Activated CD4-positive, alpha-beta T cell treated with anti-CD3 and anti-CD28 coated beads for 24 hours (primary cell): Measurements from ENCODE around the gene SACS.
"Not testable (repeated sequence)": the region's sequence is repeated elsewhere in the genome, so short reads cannot be mapped to it uniquely, and the experiment has no call there.

ENCODE experiments used
- DNase-seq, 2 donors: peaks; one replicate each; pipeline ENCODE4 v3.0.0-alpha.2; 2020; ENCODE audit warnings: low read depth in 2 of 2

Gene SACS

DNA sequence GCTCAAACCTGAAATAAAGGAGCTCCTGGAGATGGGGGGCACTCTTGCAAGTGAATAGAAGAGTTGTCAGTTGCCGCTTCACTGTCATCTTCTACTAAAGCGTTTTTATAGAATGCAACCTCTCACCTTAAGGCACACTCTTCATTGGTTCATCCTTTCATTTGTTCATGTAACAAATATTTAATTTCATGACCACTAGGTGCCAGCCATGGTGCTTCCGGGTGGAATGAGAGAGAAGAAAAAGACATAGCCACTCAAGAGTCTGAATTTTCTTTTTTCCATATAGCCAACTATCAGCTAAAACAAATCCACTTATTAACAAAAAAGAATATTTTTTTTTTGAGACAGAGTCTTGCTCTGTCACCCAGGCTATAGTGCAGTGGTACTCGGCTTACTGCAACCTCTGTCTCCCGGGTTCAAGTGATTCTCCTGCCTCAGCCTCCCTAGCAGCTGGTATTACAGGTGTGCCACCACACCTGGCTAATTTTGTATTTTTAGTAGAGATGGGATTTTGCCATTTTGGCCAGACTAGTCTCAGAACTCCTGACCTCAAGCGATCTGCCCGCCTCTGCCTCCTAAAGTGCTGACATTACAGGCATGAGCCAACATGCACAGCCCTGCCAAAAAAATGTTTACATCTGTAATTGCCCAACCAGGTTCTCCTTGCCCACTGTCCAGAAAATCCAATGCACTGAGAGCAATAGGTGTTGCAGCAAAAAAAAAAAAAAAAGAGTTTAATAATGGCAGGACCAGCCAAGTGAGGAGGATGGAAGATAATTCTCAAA lies 22.1 kb upstream of the SACS start:
- DNase-seq = no peak

DNA sequence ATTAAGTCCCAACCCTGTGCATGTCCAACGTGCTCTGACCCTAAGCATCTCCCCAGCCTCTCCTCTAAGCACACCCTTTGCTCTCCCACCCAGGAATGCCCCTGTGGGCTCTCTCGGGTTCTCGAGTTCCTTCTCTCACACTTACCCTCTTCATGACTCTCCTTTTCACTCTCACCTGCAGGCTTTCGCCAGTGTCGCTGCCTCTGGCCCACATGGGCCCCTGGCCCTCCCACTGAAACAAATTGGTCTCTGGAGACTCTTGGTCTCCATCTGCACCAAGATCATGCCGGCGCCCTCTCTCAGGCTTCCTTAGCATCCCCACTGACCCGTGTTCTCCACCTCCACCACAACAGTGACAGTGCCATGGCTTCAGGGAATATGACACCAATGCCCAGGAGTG lies 19.6 kb upstream of the SACS start:
- DNase-seq = no peak

- no peak for DNase-seq
Measured at GRCh38 chr13:23450340-23451046, 17.0 kb upstream of the SACS start.

DNA sequence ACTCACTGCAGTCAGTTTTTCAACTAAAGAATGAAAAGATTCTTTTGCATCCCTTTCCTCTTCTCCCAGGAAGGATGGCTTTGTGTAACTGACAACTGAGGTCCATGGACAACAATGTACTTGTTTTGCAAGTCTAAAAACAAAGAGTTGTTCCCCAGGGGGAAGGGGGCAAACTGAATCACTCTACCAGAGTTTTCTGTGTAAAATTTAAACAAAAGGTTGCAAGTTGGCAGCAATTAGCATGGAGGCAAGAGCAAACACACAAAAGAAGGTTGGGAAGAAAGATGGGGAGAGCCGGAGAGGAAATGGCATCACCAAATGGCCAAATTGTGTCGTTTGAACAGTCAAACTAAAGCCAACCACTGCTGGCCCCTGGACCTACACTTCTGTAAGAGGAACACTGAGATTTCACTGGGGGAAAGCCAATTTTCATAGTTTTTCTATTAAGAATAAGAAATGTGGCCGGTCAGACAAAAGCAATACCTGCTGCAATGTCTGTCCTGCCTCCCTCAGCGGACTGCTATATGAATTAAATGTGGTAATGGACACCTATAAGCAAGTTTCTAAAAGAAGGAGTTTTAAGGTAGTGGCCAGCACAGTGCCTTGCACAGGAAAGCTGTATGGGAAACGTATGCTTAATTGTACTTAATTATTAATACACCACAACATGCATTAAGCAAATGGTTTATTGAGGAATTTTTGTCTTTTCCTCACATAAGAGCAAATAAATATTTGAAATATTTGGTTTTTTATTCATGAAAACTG lies 16.1 kb upstream of the SACS start:
- DNase-seq = no peak

- no peak for DNase-seq
Measured at GRCh38 chr13:23447927-23448326, 14.4 kb upstream of the SACS start.

DNA sequence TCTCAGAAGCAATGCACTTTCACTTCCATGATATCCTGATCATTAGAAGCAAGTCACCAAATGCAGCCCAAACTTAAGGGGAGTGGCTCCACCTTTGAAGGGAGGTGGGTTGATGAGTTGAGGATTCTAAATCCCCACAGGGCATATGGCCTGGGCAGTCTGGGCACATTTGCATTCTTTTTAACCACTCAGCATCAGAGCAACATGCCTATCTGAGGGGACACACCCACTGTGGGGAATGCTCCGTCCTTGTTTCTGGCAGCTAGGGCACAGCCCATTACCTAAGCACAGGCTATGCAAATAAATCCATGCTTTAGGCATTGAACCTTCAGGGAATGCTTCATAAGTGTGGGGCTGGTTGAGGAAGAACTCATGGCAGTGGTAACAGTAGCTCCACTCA lies 12.3 kb upstream of the SACS start:
- no peak for DNase-seq

DNA sequence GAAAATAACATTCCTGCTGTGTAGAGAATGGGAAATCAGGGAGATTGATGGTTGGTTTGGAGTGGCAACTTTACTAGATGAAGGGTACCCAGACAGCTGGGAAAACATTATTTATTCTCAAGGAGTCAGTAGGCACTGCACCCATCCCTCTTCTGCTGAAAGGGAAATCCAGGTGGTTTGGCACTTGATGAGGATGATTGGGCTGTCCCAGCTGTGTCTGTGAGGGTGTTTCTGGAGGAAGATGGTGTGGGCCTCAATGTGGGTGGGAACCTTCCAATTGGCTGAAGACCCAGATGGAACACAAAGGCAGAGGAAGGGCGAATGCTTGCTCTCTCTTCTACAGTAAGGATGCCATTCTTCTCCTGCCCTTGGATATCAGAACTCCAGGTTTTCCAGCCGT lies 10.4 kb upstream of the SACS start:
- no peak for DNase-seq

DNA sequence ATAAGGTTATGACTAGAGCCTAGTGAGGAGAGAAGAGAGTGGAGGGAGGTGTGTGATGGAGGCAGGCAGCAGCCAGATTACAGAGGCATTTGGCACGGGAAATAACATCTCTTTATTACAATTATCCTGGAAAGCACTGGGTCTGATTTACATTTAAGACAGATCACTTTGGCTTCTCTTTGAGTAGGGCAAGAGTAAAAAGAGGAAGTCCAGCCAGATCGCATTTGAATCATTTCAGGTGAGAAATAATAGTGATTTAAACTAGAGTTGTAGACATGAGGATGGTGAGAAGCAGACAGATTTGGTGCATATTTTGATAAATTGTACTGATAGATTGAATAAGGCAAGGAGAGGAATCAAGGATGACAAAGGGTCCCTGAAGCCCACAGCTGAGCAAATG lies 9.6 kb upstream of the SACS start:
- DNase-seq = no peak

DNA sequence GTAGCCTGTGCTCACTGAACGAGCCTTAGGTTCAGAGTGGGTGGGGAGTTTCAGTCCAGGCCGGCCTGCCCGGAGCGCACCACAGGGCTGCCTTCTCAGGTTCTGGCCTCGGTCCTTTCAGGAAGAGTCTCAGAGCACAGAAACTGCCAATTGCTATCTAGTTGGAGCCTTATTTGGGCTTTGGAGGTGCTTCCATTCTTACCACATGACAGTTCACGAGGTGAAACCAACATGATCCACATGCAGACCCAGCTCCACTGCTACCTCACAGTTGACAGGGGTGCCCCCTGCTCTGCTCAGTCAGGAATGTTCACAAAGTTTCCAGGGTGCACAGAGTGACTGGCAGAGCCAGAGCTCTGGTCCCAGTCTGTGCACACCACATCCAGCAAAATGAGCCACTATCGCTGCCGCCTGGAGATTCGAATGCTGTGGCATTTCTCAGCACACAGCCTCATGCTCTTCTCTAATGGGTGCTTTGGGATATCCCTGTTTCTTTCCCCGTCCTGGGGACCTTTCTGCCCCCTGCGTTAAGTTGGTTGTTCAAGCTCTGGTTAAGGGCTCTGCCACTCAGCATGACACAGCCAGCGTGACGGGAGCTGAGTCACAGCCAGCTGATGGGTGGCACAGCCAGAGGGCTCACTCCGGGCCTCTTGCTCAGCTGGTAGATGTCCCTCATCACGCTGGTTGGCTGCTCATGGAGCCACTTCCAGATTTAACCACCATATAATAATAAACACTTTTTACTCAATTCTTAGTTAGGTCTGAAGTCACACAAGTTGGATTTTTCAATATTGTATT lies 7.5 kb upstream of the SACS start:
- DNase-seq = no peak

DNA sequence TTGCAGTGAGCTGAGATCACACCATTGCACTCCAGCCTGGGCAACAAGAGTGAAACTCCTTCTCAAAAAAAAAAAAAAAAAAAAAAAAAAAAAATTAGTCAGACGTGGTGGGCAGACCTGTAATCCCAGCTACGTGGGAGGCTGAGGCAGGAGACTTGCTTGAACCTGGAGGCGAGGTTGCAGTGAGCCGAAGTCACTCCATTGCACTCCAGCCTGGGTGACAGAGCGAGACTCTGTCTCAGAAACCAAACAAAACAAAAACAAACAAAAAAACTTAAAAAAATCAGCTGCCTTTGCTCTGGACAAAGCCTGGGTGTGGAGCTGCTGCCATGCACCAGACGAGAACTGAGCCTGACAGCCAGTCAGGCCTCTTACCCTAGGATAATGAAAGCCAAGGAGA lies 6.8 kb upstream of the SACS start:
- not testable (repeated sequence) for DNase-seq

- no peak for DNase-seq
Measured at GRCh38 chr13:23437916-23438315, 4.4 kb upstream of the SACS start.

- no peak for DNase-seq
Measured at GRCh38 chr13:23436680-23437079, 3.2 kb upstream of the SACS start.

GRCh38 chr13:23434491-23434890 lies 989 bp upstream of the SACS start:
- DNase-seq = no peak

- no peak for DNase-seq
Measured at GRCh38 chr13:23432626-23433025, 876 bp downstream of the SACS start.

- DNase-seq = no peak
Measured at GRCh38 chr13:23430664-23431063, 2.8 kb downstream of the SACS start.

- DNase-seq = no peak
Measured at GRCh38 chr13:23427881-23428528, 5.5 kb downstream of the SACS start.

GRCh38 chr13:23427342-23427843 lies 6.1 kb downstream of the SACS start:
- no peak for DNase-seq

- DNase-seq = no peak
Measured at GRCh38 chr13:23421596-23421995, 11.9 kb downstream of the SACS start.

GRCh38 chr13:23418776-23419683 lies 14.5 kb downstream of the SACS start:
- DNase-seq = no peak

DNA sequence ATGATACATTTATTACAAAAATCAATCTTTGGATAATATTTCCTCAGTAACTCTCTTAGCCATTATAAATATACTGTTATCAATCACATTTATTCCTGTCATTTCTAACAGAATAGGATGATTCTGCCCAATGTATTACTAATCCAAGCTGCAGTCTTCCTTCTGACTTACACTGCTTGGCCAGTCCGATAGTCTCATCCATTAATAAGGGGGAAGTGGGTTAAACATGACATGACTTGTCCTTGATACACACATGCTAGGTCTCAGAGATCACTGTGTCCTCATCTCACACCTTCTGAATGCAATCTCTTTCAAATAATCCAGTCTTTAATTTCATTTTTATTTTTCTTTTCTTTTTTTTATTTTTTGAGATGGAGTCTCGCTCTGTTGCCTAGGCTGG lies 18.8 kb downstream of the SACS start:
- DNase-seq = no peak
